ENCODE results near the gene JARID2.
"Not testable (repeated sequence)": the region's sequence is repeated elsewhere in the genome, so short reads cannot be mapped to it uniquely, and the experiment has no call there.

The JARID2 gene

GRCh38 chr6:15265787-15266186, 19.9 kb downstream of the JARID2 start:
- no peak for DNase-seq

GRCh38 chr6:15266423-15266996, 20.6 kb downstream of the JARID2 start:
- DNase-seq: no peak

GRCh38 chr6:15267221-15267620, 21.4 kb downstream of the JARID2 start:
- DNase-seq: no peak

- DNase-seq: no peak
These were observed 22.5 kb downstream of the JARID2 start for GRCh38 chr6:15268137-15268908.

DNA sequence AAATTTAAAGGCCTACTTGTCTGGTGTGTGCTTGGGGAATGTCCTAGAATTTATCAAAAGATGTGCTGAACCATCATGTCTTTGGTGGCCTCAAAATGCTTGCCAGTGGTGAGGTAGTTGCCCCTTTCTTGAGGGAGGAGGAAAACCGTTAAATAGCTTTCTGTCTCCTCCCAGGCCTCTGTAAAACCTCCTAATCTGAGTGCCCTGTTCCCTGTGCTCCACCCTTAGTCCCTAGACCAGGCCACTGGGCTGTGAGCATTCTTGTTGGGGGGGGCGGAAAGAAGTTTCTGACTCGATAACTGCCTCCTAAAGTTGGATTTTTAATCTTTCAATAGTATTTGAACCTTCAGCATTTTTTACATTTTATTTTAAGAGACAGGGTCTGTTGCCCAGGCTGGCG, 23.1 kb downstream of the JARID2 start:
- no peak for DNase-seq

GRCh38 chr6:15269619-15270018, 23.8 kb downstream of the JARID2 start:
- DNase-seq: no peak

- no peak for DNase-seq
These were observed 24.5 kb downstream of the JARID2 start for GRCh38 chr6:15270402-15270801.

DNA sequence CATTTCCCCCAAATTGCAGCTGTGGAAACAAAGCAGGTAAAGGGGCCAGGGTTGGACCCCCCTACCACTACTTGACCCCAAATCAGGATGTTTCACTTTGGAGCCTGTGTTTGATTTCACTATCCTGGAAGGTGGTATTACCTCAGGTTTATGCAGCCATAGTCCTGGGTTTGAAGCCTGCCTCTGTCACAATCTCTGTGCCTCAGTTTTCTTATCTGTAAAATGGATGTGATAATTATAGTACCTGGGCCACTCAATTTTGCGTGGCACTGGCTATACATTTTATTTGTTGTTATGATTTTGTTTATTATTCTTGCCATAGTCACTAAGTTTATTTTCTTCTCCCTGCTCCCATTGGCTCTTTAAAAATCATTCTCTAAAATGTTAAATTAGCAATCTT, 26.7 kb downstream of the JARID2 start:
- no peak for DNase-seq

DNA sequence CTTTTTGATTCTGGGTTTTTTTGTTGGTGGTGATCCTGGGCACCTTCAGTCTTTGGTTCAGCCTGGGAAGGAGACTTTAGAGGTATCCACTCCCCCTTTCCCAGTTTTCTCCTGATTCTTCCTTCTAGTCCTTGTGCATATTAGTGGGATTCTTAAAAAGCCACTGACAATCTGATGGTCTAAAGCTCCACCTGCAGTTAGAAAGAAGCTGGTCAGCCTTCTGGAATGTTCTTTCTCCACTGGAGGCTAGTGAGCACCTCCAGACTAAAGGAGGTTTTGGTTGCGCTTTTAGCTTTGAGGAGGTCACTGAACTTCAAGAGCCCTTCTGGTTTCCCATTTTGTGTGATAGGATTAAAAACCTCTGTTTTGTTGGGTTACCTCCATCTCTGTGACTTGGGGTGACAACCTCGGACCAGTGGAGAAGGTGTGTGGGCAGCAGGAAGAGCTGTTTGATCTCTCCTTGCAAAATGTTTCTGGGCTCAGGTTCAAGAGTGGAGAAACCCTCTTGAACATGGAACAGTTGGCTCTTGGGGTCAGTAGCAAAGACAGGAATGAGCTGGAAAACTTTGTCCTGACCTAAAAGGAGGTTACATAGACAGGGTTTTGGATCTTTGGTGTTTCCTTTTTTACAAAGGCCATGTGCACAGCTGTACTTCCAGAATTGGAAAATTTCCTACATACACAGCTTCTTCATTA, 29.0 kb downstream of the JARID2 start:
- no peak for DNase-seq

DNA sequence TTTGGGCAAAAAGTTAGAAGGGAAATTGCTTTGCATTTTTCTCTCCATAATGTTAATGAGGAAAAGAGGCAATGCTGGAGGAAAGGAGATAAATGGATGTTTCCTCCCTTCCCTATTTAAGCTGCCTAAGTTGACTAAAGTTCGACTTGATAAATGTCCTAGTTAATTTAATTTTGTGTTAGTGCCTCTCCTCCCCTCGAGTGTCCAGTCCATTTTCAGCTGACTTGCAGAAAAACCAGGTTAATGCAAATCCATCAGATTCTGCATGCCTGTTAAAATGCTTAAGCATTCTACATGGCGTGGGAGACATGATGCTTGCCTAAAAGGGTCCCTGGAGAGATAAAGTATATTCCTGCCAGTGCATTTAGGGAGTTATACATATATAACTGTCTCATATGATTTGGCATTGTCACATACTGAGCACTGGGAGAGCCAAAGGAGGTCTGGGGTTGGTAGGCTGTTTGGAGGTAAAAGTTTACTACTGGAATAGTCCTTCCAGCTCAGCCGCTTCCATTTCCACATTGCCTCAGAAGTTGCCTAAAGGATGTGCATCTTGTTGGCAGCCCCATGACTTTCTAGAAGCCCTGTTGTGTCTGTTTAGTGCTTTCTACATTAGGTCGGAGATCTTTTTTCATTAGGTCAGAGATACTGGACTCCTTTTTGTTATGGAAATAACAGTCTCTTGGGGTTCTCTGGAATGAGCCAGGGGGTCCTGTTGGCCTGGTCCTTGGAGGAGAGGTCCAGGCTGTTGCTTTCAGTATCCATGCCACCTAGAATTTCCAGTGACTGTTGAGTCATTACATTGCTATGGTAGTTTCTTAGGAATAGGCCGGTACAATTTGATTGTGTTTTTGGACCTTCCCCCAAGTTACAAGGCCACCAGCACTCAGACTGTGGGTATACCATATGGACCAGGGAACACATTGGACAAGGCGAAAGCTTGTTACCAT, 30.4 kb downstream of the JARID2 start:
- DNase-seq: no peak

GRCh38 chr6:15279047-15279661, 33.3 kb downstream of the JARID2 start:
- DNase-seq: no peak

DNA sequence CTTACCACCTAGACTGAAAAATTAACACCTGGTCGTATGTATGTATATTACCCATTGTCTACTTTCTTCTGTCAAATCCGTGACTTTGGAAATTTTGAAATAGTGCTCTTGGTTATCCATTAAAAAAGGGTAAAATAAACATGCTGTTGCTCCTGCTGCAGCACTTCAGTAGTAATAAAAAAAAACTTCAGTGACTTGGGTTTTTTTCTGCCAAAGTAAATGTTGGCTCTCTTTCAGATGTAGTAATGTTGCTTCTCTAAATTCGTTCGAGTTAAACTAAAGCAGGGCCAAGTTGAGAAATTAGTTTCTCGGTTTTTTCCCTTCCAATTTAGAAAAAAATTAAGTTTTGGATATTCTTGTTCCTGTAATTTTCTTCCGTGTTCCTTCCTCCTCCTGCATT, 34.2 kb downstream of the JARID2 start:
- no peak for DNase-seq

DNA sequence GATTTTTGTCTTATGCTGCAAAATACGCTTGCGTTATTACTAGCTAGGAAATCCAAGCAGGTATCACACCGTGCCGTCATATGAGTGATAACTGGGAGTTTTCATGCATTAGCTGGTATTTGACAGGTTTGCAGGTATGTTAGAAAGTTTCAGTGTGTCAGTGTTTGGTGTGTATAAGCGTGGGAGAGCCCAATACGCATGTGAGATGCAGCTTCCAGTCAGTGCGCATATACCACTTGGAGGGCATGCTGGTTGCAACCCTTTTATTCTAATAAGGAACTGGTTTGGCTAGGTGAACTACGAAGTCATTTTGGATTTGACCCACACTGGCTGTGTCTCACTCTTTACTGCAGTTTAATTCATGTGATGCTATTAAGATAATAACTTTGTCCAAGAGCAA, 35.1 kb downstream of the JARID2 start:
- DNase-seq: no peak

- no peak for DNase-seq
These were observed 36.5 kb downstream of the JARID2 start for GRCh38 chr6:15282334-15282733.

GRCh38 chr6:15283986-15284361, 38.1 kb downstream of the JARID2 start:
- DNase-seq: no peak

DNA sequence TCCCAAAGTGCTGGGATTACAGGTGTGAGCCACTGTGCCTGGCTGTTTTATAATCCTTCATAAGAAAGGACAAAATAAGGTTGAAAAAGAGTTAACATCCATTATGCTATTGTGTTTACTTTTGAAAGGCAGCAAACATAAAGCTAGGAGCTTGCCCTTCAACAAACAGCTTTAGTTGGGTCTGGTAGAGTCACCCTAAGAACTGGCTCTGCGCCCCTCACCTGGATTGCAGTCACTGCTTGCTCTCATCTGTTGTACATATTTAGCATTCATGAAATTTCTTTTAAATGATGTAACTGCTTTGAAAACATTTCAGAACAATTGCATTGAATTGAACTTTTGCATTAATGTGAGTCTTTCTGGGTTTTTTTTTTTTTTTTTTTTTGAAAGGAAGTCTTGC, 38.9 kb downstream of the JARID2 start:
- no peak for DNase-seq

DNA sequence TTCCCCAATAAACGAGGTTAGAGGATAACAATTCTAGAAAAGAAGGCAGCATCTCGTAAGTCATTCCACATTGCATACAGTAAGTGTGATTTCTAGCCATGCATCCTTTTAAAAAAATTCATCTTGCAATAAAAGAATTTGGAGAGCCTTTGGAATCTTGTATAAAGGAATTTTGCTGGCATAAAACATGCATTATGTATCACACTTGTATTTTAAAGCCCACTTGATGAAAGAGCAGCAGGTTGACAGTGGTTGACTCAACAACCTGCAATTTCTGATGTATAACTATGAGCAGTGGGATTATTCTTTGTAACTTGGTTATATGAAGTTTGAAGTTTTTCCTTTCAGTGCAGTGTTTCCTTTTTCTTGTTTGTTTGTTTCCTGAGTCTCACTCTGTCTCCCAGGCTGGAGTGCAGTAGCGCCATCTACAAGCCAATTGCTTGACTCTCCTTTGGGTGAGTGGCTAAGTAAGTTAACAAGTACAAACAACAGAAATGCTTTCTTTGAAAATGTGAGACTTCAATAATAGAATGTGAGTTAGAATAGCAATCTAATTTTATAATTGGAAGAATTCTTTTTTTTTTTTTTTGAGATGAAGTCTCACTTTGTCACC, 39.9 kb downstream of the JARID2 start:
- no peak for DNase-seq

- peak; percentile 30 for DNase-seq
These were observed 42.0 kb downstream of the JARID2 start for GRCh38 chr6:15287670-15288375.

DNA sequence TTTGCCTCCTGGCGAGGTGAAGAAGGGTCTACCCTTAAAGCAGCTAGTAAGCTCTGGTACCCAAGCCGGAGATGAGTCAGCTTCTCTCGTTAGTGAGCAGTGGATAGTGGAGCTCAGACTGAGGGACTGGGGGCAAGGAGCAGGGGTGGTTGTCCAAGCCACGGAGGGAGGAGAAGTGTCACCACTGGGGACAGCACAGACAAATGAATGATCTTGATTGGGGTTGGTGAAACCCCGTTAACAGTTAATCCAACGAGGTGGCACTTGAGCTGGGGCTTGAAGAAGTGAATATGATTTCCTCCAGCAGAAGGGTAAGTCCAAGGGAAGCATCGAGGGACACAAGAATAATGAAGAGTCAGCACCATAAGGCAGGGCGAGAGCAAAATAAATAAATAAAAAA, 43.0 kb downstream of the JARID2 start:
- no peak for DNase-seq

DNA sequence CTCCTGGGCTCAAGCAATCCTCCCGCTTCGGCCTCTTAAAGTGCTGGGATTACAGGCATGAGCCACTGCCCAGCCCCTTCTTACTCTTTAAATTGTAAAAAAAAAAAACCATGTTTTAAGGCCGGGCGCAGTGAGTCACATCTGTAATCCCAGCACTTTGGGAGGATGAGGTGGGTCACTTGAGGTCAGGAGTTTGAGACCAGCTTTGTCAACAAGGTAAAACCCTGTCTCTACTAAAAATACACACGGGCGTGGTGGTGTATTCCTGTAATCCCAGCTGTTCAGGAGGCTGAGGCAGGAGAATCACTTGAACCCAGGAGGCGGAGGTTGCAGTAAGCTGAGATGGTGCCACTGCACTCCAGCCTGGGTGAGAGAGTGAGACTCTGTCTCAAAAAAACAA, 43.6 kb downstream of the JARID2 start:
- DNase-seq: not testable (repeated sequence)

- no peak for DNase-seq
These were observed 44.3 kb downstream of the JARID2 start for GRCh38 chr6:15290067-15290680.

Measured in GDM1 (cell line).